HCT116 (cell line): ENCODE results near the gene C2.

Source experiments
- ATF3 ChIP-seq: IDR thresholded peaks from 2 replicates; pipeline ENCODE4 v1.6.1; 2012
- CTCF ChIP-seq, 3 experiments: fragments of 200-600 bp in 1 of 3; sonication (generic) in 1 of 3; IDR thresholded peaks in 2 of 3; conservative IDR thresholded peaks in 1 of 3; 2 replicates each; pipeline ENCODE4 v1.5.1; 2012 to 2017; ENCODE audit warnings: low read depth in 2 of 3, low read length in 2 of 3, antibody characterized with exemption in 1 of 3, borderline replicate concordance in 1 of 3, control low read depth in 1 of 3, mild to moderate bottlenecking in 1 of 3, mixed read lengths in 1 of 3, mixed run types in 1 of 3, moderate library complexity in 1 of 3; ENCODE audit not compliant: insufficient read depth in 1 of 3
- EZH2 ChIP-seq: fragments of 200-600 bp; sonication (generic); IDR thresholded peaks from 2 replicates; pipeline ENCODE4 v1.6.1; 2017; ENCODE audit warnings: antibody characterized with exemption, mixed run types
- EZH2phosphoT487 ChIP-seq: fragments of 200-600 bp; IDR thresholded peaks from 2 replicates; pipeline ENCODE4 v1.6.1; 2018; ENCODE audit warnings: antibody characterized with exemption, borderline replicate concordance
- MAX ChIP-seq: IDR thresholded peaks from 2 replicates; pipeline ENCODE4 v1.6.1; 2012
- POLR2A ChIP-seq: IDR thresholded peaks from 2 replicates; pipeline ENCODE4 v1.7.0; 2011; ENCODE audit warnings: borderline replicate concordance; ENCODE audit not compliant: insufficient read depth, insufficient read length; ENCODE audit errors: extremely low read depth
- RAD21 ChIP-seq: IDR thresholded peaks from 2 replicates; pipeline ENCODE4 v1.6.1; 2012; ENCODE audit warnings: low read depth, mild to moderate bottlenecking
- SP1 ChIP-seq: IDR thresholded peaks from 2 replicates; pipeline ENCODE4 v1.6.1; 2012; ENCODE audit warnings: low read depth
- ZBTB33 ChIP-seq: IDR thresholded peaks from 2 replicates; pipeline ENCODE4 v1.6.1; 2011; ENCODE audit warnings: mild to moderate bottlenecking, low read length, moderate library complexity; ENCODE audit not compliant: insufficient replicate concordance; ENCODE audit errors: extremely low read depth
- ZFX ChIP-seq: fragments of 450-650 bp; IDR thresholded peaks from 2 replicates; pipeline ENCODE4 v1.6.1; 2017
- ZNF274 ChIP-seq: fragments of 200-500 bp; sonication (Bioruptor generic); IDR thresholded peaks from 2 replicates; pipeline ENCODE4 v1.6.1; 2014; ENCODE audit warnings: mild to moderate bottlenecking, low read depth, low read length, inconsistent platforms

GRCh38 chr6:31899882-31900722, 27.4 kb upstream of the C2 start:
- TF ChIP-seq RAD21 (no peak), CTCF (IDR thresholded peaks at IDR 0.05 in 2 of 3, conservative IDR thresholded peaks at IDR 0.05 in 1 of 3; ENCODE audit: borderline replicate concordance in 1 of 3, insufficient read depth in 1 of 3, low read depth in 2 of 3, low read length in 2 of 3) (no peak), EZH2 (no peak), ATF3 (no peak), EZH2phosphoT487 (no peak), ZFX (no peak), ZNF274 (no peak), SP1 (no peak), ZBTB33 (no peak), MAX (no peak), POLR2A (no peak)
